HepG2 (cell line): Measurements from ENCODE around the gene MAML1. TPM values are rescaled to one million over a fixed set of nuclear protein-coding genes. Genes with fewer than 3 reads are reported as not detected.
A peak's percentile ranks its signal among the peaks of the same experiment; 100 is the strongest.

Experiments used
- AKAP8 ChIP-seq: sonication (generic); formaldehyde crosslinking; IDR thresholded peaks from 2 replicates; pipeline ENCODE4 v1.5.1; 2020; ENCODE audit warnings: mild to moderate bottlenecking, missing genetic modification reagents
- ATF7 ChIP-seq, 2 experiments: fragments of 450-650 bp in 1 of 2; sonication (generic) in 1 of 2; formaldehyde crosslinking in 1 of 2; IDR thresholded peaks; 2 replicates each; pipeline versions ENCODE4 v1.4.0 to v1.6.1; 2016 to 2020; ENCODE audit warnings: antibody characterized with exemption in 1 of 2, mild to moderate bottlenecking in 1 of 2, missing genetic modification reagents in 1 of 2
- FOSL2 ChIP-seq: sonication (generic); formaldehyde crosslinking; IDR thresholded peaks from 2 replicates; pipeline ENCODE4 v1.4.0; 2020; ENCODE audit warnings: missing genetic modification reagents
- GPN1 ChIP-seq: sonication (generic); formaldehyde crosslinking; IDR thresholded peaks from 2 replicates; pipeline ENCODE4 v1.5.1; 2020; ENCODE audit warnings: missing genetic modification reagents, borderline replicate concordance
- HDAC1 ChIP-seq: sonication (generic); formaldehyde crosslinking; IDR thresholded peaks from 2 replicates; pipeline ENCODE4 v1.5.1; 2020; ENCODE audit warnings: mild to moderate bottlenecking, missing genetic modification reagents
- HOXA3 ChIP-seq: sonication (generic); formaldehyde crosslinking; IDR thresholded peaks from 2 replicates; pipeline ENCODE4 v1.5.0; 2020; ENCODE audit warnings: missing genetic modification reagents
- MTA1 ChIP-seq: sonication (generic); formaldehyde crosslinking; IDR thresholded peaks from 2 replicates; pipeline ENCODE4 v1.4.0; 2020; ENCODE audit warnings: missing genetic modification reagents, mild to moderate bottlenecking, borderline replicate concordance
- SP5 ChIP-seq: IDR thresholded peaks from 2 replicates; pipeline ENCODE4 v1.6.1; 2016; ENCODE audit warnings: low read depth, borderline replicate concordance
- SSRP1 ChIP-seq: IDR thresholded peaks from 2 replicates; pipeline ENCODE4 v1.6.1; 2016; ENCODE audit warnings: control low read depth
- ZNF274 ChIP-seq: sonication (generic); formaldehyde crosslinking; IDR thresholded peaks from 2 replicates; pipeline ENCODE4 v1.5.1; 2020; ENCODE audit warnings: mild to moderate bottlenecking, missing genetic modification reagents
- ZNF331 ChIP-seq: sonication (generic); formaldehyde crosslinking; IDR thresholded peaks from 2 replicates; pipeline ENCODE4 v1.4.0; 2020; ENCODE audit warnings: missing genetic modification reagents
- ZNF773 ChIP-seq: sonication (generic); formaldehyde crosslinking; IDR thresholded peaks from 2 replicates; pipeline ENCODE4 v1.4.0; 2020; ENCODE audit warnings: missing genetic modification reagents, borderline replicate concordance
- polyA plus RNA-seq, 8 experiments: library from polyadenylated mRNA; depleted of rRNA in 3 of 8; stranded (reverse) in 7 of 8; unstranded in 1 of 8; fragments of >200 nt; fragmentation: Illumina TruSeq in 4 of 8; extraction: Trizol in 4 of 8; gene quantifications; 2 replicates each; pipeline versions ENCODE4 v1.2.1 to v1.2.3, GENCODE V29; 2011 to 2016; ENCODE audit warnings: low read depth in 4 of 8, missing spikeins in 1 of 8, mixed read lengths in 1 of 8; ENCODE audit not compliant: insufficient read depth in 1 of 8
- total RNA-seq, 5 experiments: library from RNA; depleted of rRNA; stranded (reverse); fragments of >200 nt; fragmentation: Illumina TruSeq; extraction: Trizol; gene quantifications; 2 replicates each; pipeline ENCODE4 v1.2.3, GENCODE V29; 2016; ENCODE audit warnings: low read depth in 1 of 5
- TF ChIP-seq, protein P1 (sequence below): sonication (generic); formaldehyde crosslinking; conservative IDR thresholded peaks from 2 replicates; pipeline ENCODE4 v1.4.0; 2020; ENCODE audit warnings: mild to moderate bottlenecking, missing genetic modification reagents, moderate library complexity
- TF ChIP-seq, protein P2 (sequence below): sonication (generic); formaldehyde crosslinking; IDR thresholded peaks from 2 replicates; pipeline ENCODE4 v1.8.1; 2023; ENCODE audit warnings: mild to moderate bottlenecking, missing genetic modification reagents
- TF ChIP-seq, protein P3 (sequence below): sonication (generic); formaldehyde crosslinking; IDR thresholded peaks from 2 replicates; pipeline ENCODE4 v1.8.0; 2022; ENCODE audit warnings: missing genetic modification reagents, low read depth, mild to moderate bottlenecking, borderline replicate concordance
- TF ChIP-seq, protein P4 (sequence below): IDR thresholded peaks from 2 replicates; pipeline ENCODE4 v1.4.0; 2020; ENCODE audit warnings: mild to moderate bottlenecking, missing genetic modification reagents
- TF ChIP-seq, protein P5 (sequence below): IDR thresholded peaks from 2 replicates; pipeline ENCODE4 v1.6.1; 2012; ENCODE audit warnings: inconsistent platforms

The MAML1 gene
- total and polyA plus RNA-seq, 2 of the 13 experiments (the other 11 are each of a cell fraction or from before 2014, with no cell fraction given) = 10.0 to 10.8 TPM

DNA sequence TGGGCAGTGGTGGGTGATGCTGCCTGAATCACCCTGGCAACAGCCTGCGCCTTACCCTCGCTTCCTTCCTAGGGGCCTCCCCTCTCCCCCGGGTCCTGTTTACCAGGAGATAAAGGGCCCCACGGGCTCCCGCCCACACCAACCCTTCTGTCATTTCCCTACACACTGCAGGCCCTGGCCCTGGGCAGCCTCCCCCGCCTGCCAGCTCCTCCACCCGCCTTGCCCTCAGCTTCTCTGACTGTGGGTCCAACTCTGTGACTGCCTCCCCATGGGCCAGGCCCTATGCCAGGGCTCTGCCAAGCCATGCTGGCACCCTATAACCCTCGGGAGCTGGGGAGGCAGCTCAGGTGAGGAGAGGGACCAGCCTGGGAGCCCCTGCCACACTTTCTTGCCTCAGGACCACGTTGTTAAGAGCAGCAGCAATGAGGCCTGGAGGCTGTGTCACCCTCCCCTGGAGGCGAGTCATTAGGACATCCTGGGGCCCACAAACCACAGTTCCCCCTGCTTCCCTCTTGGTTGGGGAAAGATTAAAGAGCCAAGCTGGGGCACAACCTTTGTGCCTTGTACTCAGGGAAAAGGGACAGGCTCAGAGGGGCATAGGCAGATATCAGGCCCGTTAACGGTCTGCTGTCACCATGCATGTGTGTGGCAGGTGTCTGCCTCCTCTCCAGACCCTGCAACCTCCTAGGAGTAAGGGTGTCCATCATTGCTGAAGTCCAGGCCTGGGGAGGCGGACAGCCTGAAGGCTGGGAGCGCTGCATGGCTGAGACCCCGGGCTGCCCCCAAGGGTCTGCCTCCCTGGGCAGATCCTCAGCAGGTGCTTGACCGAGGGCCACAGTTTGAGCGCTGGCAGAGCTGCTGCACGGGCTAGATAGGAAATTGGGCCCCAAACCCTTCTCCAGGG, 71.3 kb downstream of the MAML1 start (continued):
- no peak for TF ChIP-seq MTA1 (CRISPR knock-in tag)
- peak; percentile 43 for TF ChIP-seq FOSL2 (CRISPR knock-in tag)
- no peak for TF ChIP-seq ZNF331 (CRISPR knock-in tag)
- 0 out of 2 replicates have a peak, but pooled peaks have one; percentile 22 for TF ChIP-seq ZNF274 (CRISPR knock-in tag)
- TF ChIP-seq SP5 = peak; percentile 63; the same call in 1 of the 2 replicates
- TF ChIP-seq SSRP1 = no peak
- TF ChIP-seq GPN1 (CRISPR knock-in tag) = no peak
- TF ChIP-seq, protein P1, sequence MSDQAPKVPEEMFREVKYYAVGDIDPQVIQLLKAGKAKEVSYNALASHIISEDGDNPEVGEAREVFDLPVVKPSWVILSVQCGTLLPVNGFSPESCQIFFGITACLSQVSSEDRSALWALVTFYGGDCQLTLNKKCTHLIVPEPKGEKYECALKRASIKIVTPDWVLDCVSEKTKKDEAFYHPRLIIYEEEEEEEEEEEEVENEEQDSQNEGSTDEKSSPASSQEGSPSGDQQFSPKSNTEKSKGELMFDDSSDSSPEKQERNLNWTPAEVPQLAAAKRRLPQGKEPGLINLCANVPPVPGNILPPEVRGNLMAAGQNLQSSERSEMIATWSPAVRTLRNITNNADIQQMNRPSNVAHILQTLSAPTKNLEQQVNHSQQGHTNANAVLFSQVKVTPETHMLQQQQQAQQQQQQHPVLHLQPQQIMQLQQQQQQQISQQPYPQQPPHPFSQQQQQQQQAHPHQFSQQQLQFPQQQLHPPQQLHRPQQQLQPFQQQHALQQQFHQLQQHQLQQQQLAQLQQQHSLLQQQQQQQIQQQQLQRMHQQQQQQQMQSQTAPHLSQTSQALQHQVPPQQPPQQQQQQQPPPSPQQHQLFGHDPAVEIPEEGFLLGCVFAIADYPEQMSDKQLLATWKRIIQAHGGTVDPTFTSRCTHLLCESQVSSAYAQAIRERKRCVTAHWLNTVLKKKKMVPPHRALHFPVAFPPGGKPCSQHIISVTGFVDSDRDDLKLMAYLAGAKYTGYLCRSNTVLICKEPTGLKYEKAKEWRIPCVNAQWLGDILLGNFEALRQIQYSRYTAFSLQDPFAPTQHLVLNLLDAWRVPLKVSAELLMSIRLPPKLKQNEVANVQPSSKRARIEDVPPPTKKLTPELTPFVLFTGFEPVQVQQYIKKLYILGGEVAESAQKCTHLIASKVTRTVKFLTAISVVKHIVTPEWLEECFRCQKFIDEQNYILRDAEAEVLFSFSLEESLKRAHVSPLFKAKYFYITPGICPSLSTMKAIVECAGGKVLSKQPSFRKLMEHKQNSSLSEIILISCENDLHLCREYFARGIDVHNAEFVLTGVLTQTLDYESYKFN (CRISPR knock-in tag) = peak; percentile 37; the same call in 1 of the 2 replicates
- TF ChIP-seq, protein P2, sequence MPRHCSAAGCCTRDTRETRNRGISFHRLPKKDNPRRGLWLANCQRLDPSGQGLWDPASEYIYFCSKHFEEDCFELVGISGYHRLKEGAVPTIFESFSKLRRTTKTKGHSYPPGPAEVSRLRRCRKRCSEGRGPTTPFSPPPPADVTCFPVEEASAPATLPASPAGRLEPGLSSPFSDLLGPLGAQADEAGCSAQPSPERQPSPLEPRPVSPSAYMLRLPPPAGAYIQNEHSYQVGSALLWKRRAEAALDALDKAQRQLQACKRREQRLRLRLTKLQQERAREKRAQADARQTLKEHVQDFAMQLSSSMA = 0 out of 2 replicates have a peak, but pooled peaks have one; percentile 23
- no peak for TF ChIP-seq ZNF773
- TF ChIP-seq, protein P3, sequence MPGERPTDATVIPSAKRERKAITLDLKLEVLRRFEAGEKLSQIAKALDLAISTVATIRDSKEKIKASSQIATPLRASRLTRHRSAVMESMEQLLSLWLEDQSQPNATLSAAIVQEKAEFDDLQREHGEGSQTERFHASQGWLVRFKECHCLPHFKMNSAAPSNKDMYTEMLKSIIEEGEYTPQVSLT = no peak
- no peak for TF ChIP-seq ATF7 (IDR thresholded peaks at IDR 0.05)
- TF ChIP-seq ATF7 (CRISPR knock-in tag; IDR thresholded peaks at IDR 0.05) = no peak
- peak; percentile 80 for TF ChIP-seq AKAP8 (CRISPR knock-in tag)
- TF ChIP-seq HDAC1 (CRISPR knock-in tag) = peak; percentile 28; the same call in 1 of the 2 replicates
- TF ChIP-seq, protein P4, sequence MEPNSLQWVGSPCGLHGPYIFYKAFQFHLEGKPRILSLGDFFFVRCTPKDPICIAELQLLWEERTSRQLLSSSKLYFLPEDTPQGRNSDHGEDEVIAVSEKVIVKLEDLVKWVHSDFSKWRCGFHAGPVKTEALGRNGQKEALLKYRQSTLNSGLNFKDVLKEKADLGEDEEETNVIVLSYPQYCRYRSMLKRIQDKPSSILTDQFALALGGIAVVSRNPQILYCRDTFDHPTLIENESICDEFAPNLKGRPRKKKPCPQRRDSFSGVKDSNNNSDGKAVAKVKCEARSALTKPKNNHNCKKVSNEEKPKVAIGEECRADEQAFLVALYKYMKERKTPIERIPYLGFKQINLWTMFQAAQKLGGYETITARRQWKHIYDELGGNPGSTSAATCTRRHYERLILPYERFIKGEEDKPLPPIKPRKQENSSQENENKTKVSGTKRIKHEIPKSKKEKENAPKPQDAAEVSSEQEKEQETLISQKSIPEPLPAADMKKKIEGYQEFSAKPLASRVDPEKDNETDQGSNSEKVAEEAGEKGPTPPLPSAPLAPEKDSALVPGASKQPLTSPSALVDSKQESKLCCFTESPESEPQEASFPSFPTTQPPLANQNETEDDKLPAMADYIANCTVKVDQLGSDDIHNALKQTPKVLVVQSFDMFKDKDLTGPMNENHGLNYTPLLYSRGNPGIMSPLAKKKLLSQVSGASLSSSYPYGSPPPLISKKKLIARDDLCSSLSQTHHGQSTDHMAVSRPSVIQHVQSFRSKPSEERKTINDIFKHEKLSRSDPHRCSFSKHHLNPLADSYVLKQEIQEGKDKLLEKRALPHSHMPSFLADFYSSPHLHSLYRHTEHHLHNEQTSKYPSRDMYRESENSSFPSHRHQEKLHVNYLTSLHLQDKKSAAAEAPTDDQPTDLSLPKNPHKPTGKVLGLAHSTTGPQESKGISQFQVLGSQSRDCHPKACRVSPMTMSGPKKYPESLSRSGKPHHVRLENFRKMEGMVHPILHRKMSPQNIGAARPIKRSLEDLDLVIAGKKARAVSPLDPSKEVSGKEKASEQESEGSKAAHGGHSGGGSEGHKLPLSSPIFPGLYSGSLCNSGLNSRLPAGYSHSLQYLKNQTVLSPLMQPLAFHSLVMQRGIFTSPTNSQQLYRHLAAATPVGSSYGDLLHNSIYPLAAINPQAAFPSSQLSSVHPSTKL (CRISPR knock-in tag) = no peak
- TF ChIP-seq HOXA3 = 0 out of 2 replicates have a peak, but pooled peaks have one; percentile 12
- TF ChIP-seq, protein P5, sequence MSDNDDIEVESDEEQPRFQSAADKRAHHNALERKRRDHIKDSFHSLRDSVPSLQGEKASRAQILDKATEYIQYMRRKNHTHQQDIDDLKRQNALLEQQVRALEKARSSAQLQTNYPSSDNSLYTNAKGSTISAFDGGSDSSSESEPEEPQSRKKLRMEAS = 0 out of 2 replicates have a peak, but pooled peaks have one; percentile 25
